PC-9 (cell line): ENCODE data around the gene CADPS2.

ENCODE experiments used
- EZH2 ChIP-seq: fragments of 200-600 bp; sonication (generic); IDR thresholded peaks from 2 replicates; pipeline ENCODE4 v1.8.0; 2017; ENCODE audit warnings: antibody characterized with exemption, low read depth
- TF ChIP-seq, protein P1 (sequence below): fragments of 200-600 bp; sonication (generic); conservative IDR thresholded peaks from 2 replicates; pipeline ENCODE4 v1.6.1; 2017; ENCODE audit warnings: mixed run types, antibody characterized with exemption, mild to moderate bottlenecking, moderate library complexity

- TF ChIP-seq, protein P1, sequence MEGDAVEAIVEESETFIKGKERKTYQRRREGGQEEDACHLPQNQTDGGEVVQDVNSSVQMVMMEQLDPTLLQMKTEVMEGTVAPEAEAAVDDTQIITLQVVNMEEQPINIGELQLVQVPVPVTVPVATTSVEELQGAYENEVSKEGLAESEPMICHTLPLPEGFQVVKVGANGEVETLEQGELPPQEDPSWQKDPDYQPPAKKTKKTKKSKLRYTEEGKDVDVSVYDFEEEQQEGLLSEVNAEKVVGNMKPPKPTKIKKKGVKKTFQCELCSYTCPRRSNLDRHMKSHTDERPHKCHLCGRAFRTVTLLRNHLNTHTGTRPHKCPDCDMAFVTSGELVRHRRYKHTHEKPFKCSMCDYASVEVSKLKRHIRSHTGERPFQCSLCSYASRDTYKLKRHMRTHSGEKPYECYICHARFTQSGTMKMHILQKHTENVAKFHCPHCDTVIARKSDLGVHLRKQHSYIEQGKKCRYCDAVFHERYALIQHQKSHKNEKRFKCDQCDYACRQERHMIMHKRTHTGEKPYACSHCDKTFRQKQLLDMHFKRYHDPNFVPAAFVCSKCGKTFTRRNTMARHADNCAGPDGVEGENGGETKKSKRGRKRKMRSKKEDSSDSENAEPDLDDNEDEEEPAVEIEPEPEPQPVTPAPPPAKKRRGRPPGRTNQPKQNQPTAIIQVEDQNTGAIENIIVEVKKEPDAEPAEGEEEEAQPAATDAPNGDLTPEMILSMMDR: no peak
- no peak for TF ChIP-seq EZH2
These were observed 167.2 kb downstream of the CADPS2 start for GRCh38 chr7:122719010-122719578.
